Measurements from ENCODE around the gene C17orf114.
A peak's percentile ranks its signal among the peaks of the same experiment; 100 is the strongest.

C17orf114 gene

DNA sequence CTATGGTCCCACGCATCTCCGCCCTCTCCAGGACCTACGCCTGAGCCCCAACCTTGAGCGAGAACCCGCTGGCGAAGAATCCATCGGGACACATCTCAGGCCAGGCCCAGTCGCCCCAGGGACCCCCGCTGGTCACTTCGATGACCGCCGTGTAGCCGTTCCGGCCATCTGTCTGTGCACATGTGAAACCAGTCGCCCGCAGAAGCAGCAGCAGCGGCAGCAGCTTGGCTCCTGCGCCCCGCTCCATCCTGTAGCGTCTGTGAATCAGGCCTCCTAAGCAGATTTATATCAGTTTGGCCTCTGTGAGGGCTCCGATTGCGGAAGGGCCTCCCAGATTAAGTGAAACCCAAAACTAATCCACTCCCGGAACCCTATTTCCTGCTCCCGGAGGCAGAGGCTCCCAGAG, 16.0 kb downstream of the C17orf114 start, which contains the start of gene VMO1:
TSS of gene VMO1 (minus strand) at position 259 of the 406 bp plus-strand sequence. CDS start at position 247, 12 bp downstream.
- peak; percentile 25 for DNase-seq

GRCh38 chr17:4785311-4786105, 16.6 kb downstream of the C17orf114 start:
- peak; percentile 9 for DNase-seq

DNA sequence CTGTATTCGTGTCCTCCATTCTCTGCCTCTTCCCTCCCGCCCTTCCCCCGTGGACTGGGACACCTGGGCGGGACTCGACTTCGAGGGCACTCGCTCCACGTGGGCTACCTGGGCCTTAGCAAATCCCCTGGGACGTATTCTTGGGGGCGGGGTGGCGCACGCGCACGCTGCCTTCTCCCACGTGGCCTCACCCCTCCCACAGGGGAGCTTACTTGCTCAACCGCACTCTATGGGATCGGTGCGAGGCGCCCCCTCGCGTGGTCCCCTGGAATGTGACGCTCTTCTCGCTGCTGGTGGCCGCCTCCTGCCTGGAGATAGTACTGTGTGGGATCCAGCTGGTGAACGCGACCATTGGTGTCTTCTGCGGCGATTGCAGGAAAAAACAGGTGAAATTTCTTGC, 19.5 kb downstream of the C17orf114 start:
- peak; percentile 62 for DNase-seq

DNA sequence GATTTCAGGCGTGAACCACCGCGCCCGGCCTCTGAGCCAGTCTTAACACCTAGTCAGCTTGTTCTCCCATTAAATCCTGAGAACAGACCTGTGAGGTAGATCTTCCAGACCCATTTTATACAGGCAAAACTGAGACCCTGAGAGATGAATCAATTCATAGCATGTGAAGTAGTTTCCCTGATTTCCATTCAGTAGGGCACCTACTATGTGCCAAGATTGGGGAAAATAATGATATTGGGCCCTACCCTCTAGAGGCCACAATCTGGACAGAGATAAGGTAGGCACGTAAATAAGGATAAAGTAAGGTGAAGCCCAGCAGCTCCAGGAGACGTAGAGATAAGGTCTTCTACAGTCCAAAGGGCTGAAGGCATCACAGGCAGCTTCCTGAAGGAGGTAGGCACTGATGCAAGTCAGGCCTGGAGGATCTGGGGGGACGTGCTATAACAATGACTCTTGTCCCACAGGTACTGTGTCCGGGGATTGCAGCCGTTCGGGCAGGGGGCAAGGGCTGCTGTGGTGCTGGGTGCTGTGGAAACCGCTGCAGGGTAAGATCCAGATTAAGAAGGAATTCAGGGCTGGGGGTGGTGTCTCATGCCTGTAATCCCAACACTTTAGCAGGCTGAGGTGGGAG, 21.7 kb downstream of the C17orf114 start:
- no peak for DNase-seq

DNA sequence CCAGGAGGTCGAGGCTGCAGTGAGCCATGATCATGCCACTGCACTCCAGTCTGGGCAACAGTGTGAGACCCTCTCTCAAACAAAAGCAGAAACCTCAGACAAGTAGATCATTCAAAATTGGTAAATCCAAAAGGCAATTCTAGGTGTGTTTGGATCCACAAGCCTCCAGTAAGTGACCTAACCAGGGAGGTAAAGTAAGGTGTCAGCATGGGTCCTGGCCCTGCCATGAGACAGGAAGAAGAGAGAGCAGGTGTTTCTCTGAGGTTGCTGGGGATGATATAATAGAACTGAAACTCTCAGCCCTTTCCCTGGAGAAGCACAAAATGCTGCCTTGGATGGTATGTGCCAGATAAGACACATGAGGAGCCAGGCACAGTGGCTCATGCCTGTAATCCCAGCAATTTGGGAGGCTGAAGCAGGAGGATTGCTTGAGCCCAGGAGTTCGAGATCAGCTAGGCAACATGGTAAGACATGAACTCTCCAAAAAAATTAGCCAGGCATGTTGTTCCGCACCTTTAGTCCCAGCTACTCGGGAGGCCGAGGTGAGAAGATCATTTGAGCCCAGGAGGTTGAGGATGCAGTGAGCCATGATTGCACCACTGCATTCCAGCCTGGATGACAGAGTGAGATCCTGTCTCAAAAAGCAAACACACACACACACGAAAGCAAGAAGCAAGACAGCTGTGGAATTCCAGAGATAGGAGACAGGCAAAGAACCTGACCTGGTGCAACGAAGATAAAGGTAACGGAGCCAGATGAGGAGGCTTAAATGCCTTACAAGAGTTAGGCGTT, 24.0 kb downstream of the C17orf114 start:
- DNase-seq = no peak

DNA sequence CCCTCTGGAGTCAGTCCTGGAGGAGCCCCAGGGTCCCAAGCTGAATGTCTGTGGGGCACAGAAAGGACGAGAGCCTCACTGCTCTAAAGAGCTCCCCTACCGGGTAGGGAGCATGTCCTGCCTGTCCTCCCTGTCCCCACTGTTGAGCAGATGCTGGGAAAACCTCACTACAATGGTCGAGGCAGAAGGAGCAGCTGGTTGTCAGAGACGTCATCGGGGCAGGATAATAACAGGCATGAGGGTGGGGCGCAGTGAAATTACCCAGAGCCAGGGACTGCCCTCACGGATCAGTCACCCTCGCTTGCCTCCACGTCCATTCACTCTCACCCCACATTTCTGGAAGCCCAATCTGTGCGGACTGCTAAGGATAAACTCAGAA, 29.9 kb downstream of the C17orf114 start:
- DNase-seq = no peak

GRCh38 chr17:4771519-4772234, 30.5 kb downstream of the C17orf114 start, which contains the start of gene TM4SF5:
Gene TM4SF5, plus strand, starts transcription at chr17:4771886. Its CDS starts 37 bp downstream, at chr17:4771923.
- DNase-seq = no peak

- peak; percentile 53 for DNase-seq
Measured at GRCh38 chr17:4769628-4770027, 32.5 kb downstream of the C17orf114 start.

DNA sequence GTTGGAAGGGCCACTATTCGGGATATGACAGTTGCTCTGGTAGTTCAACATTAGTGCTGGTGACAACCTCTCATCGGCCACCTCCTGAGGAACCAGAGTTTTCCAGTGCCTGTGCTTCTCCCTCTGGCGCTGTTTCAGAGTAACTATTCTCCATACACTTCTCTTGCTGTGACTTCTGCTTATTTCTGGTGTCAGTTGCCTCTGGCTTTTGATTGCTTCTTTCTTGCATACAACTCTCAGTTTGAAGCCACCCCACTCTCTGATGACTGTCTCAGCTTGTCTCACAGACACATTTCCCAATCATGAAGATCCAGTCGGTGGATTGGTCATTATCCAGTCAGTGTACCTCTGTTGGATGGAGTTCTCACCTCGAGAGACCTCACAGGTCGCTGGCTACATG, 33.8 kb downstream of the C17orf114 start:
- DNase-seq = peak; percentile 95

GRCh38 chr17:4766723-4767122, 35.4 kb downstream of the C17orf114 start:
- DNase-seq = peak; percentile 85

DNA sequence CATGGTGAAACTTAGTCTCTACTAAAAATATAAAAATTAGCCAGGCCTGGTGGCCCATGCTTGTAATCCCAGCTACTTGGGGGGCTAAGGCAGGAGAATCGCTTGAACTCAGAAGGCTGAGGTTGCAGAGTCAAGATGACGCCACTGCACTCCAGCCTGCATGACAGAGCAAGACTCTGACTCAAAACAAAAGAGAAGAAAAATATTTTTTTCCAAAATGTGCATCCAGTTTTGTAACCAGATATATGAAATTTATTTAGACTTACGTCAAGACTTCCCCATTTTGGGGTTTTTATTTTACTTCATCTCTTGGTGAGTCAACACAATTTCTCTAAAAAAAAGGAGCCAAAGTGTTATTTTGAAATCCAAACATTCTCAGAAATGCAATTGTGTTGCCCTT, 35.9 kb downstream of the C17orf114 start:
- DNase-seq = peak; percentile 99

- peak; percentile 90 for DNase-seq
Measured at GRCh38 chr17:4764595-4764994, 37.5 kb downstream of the C17orf114 start.

DNA sequence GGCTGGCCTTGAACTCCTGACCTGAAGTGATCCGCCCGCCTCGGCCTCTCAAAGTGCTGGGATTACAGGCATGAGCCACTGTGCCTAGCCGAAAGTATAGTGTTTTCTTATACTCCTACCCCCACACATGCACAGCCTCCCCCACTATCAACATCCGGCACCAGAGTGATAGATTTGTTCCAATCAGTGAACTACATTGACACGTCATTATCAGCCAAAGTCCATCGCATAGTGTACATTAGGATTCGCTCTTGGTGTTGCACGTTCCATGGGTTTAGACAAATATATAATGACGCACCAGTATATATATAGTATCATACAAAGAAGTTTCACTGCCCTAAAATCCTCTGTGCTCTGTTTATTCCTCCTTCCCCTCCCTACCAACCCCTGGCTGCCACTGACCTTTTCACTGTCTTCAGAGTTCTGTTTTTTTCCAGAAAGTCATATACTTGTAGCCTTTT, 42.3 kb downstream of the C17orf114 start:
- DNase-seq = peak; percentile 92

DNA sequence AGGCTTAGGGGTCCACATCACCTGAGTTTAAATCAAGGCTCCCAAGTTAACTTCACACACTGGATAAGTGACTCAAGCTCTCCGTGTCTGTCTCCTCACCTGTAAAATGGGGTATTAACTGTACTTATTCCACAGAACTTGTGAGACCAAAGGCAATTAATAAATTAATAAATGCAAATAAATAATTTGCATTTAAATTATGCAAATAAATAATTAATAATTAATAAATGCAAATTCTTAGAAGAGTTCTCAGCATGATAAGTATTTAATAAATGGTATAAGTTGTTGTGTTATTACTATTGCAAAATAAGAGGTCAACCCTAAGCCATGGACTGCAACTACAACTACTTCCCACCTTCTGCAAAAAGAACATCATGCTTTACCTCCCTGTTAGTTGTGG, 48.7 kb downstream of the C17orf114 start:
- no peak for DNase-seq

GRCh38 chr17:4751932-4752331, 50.2 kb downstream of the C17orf114 start:
- DNase-seq = peak; percentile 58

Measured in inflammatory macrophage treated with lipopolysaccharide for 4 hours (primary cell).